Sigmoid colon (tissue), 7 donors: Measurements from ENCODE around the gene GNL3. TPM values are rescaled to one million over a fixed set of nuclear protein-coding genes. Genes with fewer than 3 reads are reported as not detected.
A peak's percentile ranks its signal among the peaks of the same experiment; 100 is the strongest.
"Not testable (repeated sequence)": the region's sequence is repeated elsewhere in the genome, so short reads cannot be mapped to it uniquely, and the experiment has no call there.

Experiments
- DNase-seq: peaks from one replicate; pipeline ENCODE4 v3.0.0-alpha.2; 2019
- H3K27ac ChIP-seq, 4 donors: fragments of 200-600 bp; sonication (generic); one replicate each; pipeline ENCODE4 v1.5.1; 2016 to 2019; ENCODE audit warnings: mild to moderate bottlenecking in 1 of 4
- H3K27me3 ChIP-seq, 3 donors: fragments of 200-600 bp; sonication (generic); one replicate each; pipeline ENCODE4 v1.5.1; 2019; ENCODE audit warnings: mild to moderate bottlenecking in 1 of 3
- H3K36me3 ChIP-seq, 4 donors: fragments of 200-600 bp; sonication (generic); one replicate each; pipeline ENCODE4 v1.5.1; 2016 to 2019
- H3K4me1 ChIP-seq, 4 donors: fragments of 200-600 bp; sonication (generic); one replicate each; pipeline ENCODE4 v1.5.1; 2017 to 2019
- H3K4me3 ChIP-seq, 4 donors: fragments of 200-600 bp; sonication (generic); one replicate each; pipeline ENCODE4 v1.5.1; 2017 to 2019; ENCODE audit warnings: mild to moderate bottlenecking in 2 of 4, moderate library complexity in 1 of 4
- H3K9me3 ChIP-seq, 4 donors: fragments of 200-600 bp in 3 of 4; sonication (generic) in 3 of 4; one replicate each; pipeline versions ENCODE4 v1.5.1 to v1.6.1; 2013 to 2019
- CTCF ChIP-seq, 4 experiments: fragments of 450-650 bp in 3 of 4; fragments of 200-600 bp in 1 of 4; IDR thresholded peaks; one replicate each; pipeline ENCODE4 v1.5.1; 2016 to 2019; ENCODE audit warnings: antibody characterized with exemption in 4 of 4, mild to moderate bottlenecking in 3 of 4, moderate library complexity in 2 of 4
- EP300 ChIP-seq, 4 donors: sonication (generic); formaldehyde crosslinking; IDR thresholded peaks; one replicate each; pipeline ENCODE4 v1.6.1; 2017; ENCODE audit warnings: antibody characterized with exemption in 4 of 4
- POLR2A ChIP-seq, 2 donors: fragments of 450-650 bp; IDR thresholded peaks; one replicate each; pipeline ENCODE4 v1.6.1; 2016; ENCODE audit warnings: antibody characterized with exemption in 2 of 2, mild to moderate bottlenecking in 2 of 2, moderate library complexity in 2 of 2
- POLR2AphosphoS5 ChIP-seq, 4 donors: sonication (generic); formaldehyde crosslinking; IDR thresholded peaks; one replicate each; pipeline ENCODE4 v1.6.1; 2017; ENCODE audit warnings: antibody characterized with exemption in 4 of 4
- WGBS, 2 donors: extraction: QIAGEN DNeasy Blood & Tissue Kit; methylation state at CpG; one replicate each; pipeline ENCODE4 v1.1.7; 2013; 5-methylcytosine and 5-hydroxymethylcytosine counted together
- intact Hi-C: fragments of 100-400 bp; cut with DNase I; formaldehyde crosslinking; loops from one replicate; pipeline ENCODE4 v1.15.1; 2023
- polyA plus RNA-seq, 3 donors: library from polyadenylated mRNA; stranded (reverse); fragments of 200-250 nt; gene quantifications; one replicate each; pipeline ENCODE4 v1.2.3, GENCODE V29; 2013
- total RNA-seq, 4 donors: library from RNA; depleted of rRNA; stranded (reverse); fragments of >200 nt; gene quantifications; one replicate each; pipeline ENCODE4 v1.1.0, GENCODE V29; 2016
- donor health status: healthy with polysubstance abuse.
- donor health status: Bipolar disorder and iron deficiency.
- donor health status: healthy.

GNL3 gene
- total and polyA plus RNA-seq, 7 donors = 22.4 to 76.6 (median 39.8) TPM

- peaks cover 0 to 68% (median 10%) of the 10 kb centered on the region in 4 donors for H3K36me3 ChIP-seq
- peaks cover 0 to 22% (median 17%) of the 10 kb centered on the region in 4 donors for H3K4me1 ChIP-seq
- no peak for TF ChIP-seq POLR2AphosphoS5 (IDR thresholded peaks at IDR 0.05)
- TF ChIP-seq CTCF (IDR thresholded peaks at IDR 0.05) = no peak
- TF ChIP-seq EP300 (IDR thresholded peaks at IDR 0.05) = no peak
- no peak for TF ChIP-seq POLR2A (IDR thresholded peaks at IDR 0.05)
- H3K27ac ChIP-seq = peak overlapping the region; percentile 21 to 63 (median 54)
- no peaks in the 10 kb centered on the region for H3K9me3 ChIP-seq
- 76 to 77% methylated on average over 9 of the region's 9 CpGs for WGBS, 2 donors
- intact Hi-C loops = no loop called here
- no peak for DNase-seq
- H3K4me3 ChIP-seq = no peak overlapping the region
- no peaks in the 10 kb centered on the region for H3K27me3 ChIP-seq
Observed at GRCh38 chr3:52670621-52671521, 15.0 kb upstream of the GNL3 start.

- peaks cover 0 to 22% (median 17%) of the 10 kb centered on the region in 4 donors for H3K4me1 ChIP-seq
- no peak for DNase-seq
- intact Hi-C loops = no loop called here
- H3K36me3 ChIP-seq = peaks cover 6 to 68% (median 13%) of the 10 kb centered on the region in 4 donors
- TF ChIP-seq POLR2AphosphoS5 (IDR thresholded peaks at IDR 0.05) (no peak), EP300 (IDR thresholded peaks at IDR 0.05) (no peak), CTCF (IDR thresholded peaks at IDR 0.05) (no peak), POLR2A (IDR thresholded peaks at IDR 0.05) (no peak)
- no peaks in the 10 kb centered on the region for H3K27me3 ChIP-seq
- H3K27ac ChIP-seq = peak overlapping the region in 3 of 4 donors; percentile 51 to 63 (median 57)
- no peak overlapping the region for H3K4me3 ChIP-seq
- WGBS, 2 donors = 51 to 66% methylated on average over 1 of the region's 1 CpG
- no peaks in the 10 kb centered on the region for H3K9me3 ChIP-seq
Observed at GRCh38 chr3:52671676-52672075, 14.2 kb upstream of the GNL3 start.

- Histone ChIP-seq H3K4me1 (peaks cover 0 to 11% (median 4%) of the 10 kb centered on the region in 4 donors), H3K36me3 (peaks cover 18 to 88% (median 34%) of the 10 kb centered on the region in 4 donors)
- DNase-seq, H3K27ac ChIP-seq, H3K4me3 ChIP-seq, H3K9me3 ChIP-seq, H3K27me3 ChIP-seq, intact Hi-C loops: not testable (repeated sequence)
- WGBS, 2 donors = 88 to 99% methylated on average over 3 of the region's 3 CpGs
Observed at GRCh38 chr3:52676201-52676600, 9.6 kb upstream of the GNL3 start.

GRCh38 chr3:52678265-52679198, 7.3 kb upstream of the GNL3 start:
- Histone ChIP-seq H3K4me1 (peaks cover 0 to 20% (median 8%) of the 10 kb centered on the region in 4 donors), H3K27ac (no peak overlapping the region), H3K4me3 (no peak overlapping the region), H3K9me3 (no peaks in the 10 kb centered on the region), H3K36me3 (peaks cover 18 to 64% (median 31%) of the 10 kb centered on the region in 4 donors), H3K27me3 (no peaks in the 10 kb centered on the region)
- DNase-seq = no peak
- 97% methylated on average over 6 of the region's 6 CpGs for whole genome bisulfite sequencing, 2 donors
- intact Hi-C loops = no loop called here
- TF ChIP-seq POLR2AphosphoS5 (IDR thresholded peaks at IDR 0.05) (no peak), EP300 (IDR thresholded peaks at IDR 0.05) (no peak), POLR2A (IDR thresholded peaks at IDR 0.05) (no peak), CTCF (IDR thresholded peaks at IDR 0.05) (no peak)

GRCh38 chr3:52679199-52679538, 6.7 kb upstream of the GNL3 start:
- H3K36me3 ChIP-seq = peaks cover 11 to 60% (median 31%) of the 10 kb centered on the region in 4 donors
- WGBS, 2 donors = 89% methylated on average over 3 of the region's 3 CpGs

More at GRCh38 chr3:52679199-52679538, 6.7 kb upstream of the GNL3 start:
- Histone ChIP-seq H3K27me3 (no peaks in the 10 kb centered on the region), H3K9me3 (no peaks in the 10 kb centered on the region), H3K4me3 (no peak overlapping the region), H3K27ac (no peak overlapping the region), H3K4me1 (peaks cover 0 to 26% (median 14%) of the 10 kb centered on the region in 4 donors)
- intact Hi-C loops = no loop called here
- no peak for TF ChIP-seq EP300 (IDR thresholded peaks at IDR 0.05)
- no peak for DNase-seq
